ENCODE measurements around the gene MIA2. TPM values are rescaled to one million over a fixed set of nuclear protein-coding genes. Genes with fewer than 3 reads are reported as not detected.
"Not testable (repeated sequence)": the region's sequence is repeated elsewhere in the genome, so short reads cannot be mapped to it uniquely, and the experiment has no call there.

Gene MIA2
- total RNA-seq, 1 experiment from 2014 or later, result 43.9 TPM

- Histone ChIP-seq H3K4me3 (no peak overlapping the region), H3K4me1 (replicated peaks; ENCODE audit: insufficient read depth) (no peaks in the 10 kb centered on the region), H3K27ac (no peak overlapping the region), H3K27me3 (ENCODE audit: insufficient read depth, low read depth) (no peaks in the 10 kb centered on the region), H3K9me2 (ENCODE audit: insufficient read depth) (no peaks in the 10 kb centered on the region), H3K79me2 (ENCODE audit: low read depth) (no peaks in the 10 kb centered on the region), H3K9me3 (ENCODE audit: insufficient read depth, low read depth) (no peaks in the 10 kb centered on the region), H3K4me2 (no peak overlapping the region), H3F3A (ENCODE audit: insufficient read depth, low read depth) (peaks cover 41% of the 10 kb centered on the region), H2AFZ (no peak overlapping the region), H3K36me3 (ENCODE audit: low read depth) (peaks cover 9% of the 10 kb centered on the region; the same call in 1 of the 2 replicates), H4K20me1 (ENCODE audit: insufficient read depth) (no peaks in the 10 kb centered on the region)
- intact Hi-C loops (cut with micrococcal nuclease; ENCODE audit: unreplicated experiment), result no loop called here
- no peak for DNase-seq
- BruUV-seq (replicated peaks), result no TSS peak
- ChIA-PET CTCF (no interaction called here), POLR2A (ENCODE audit: unreplicated experiment) (no interaction called here)
- TF ChIP-seq CTCF (conservative IDR thresholded peaks at IDR 0.05), result no peak
- TF ChIP-seq EZH2 (IDR thresholded peaks at IDR 0.05; ENCODE audit: low read depth), result no peak
These were observed 46.7 kb upstream of the MIA2 start for GRCh38 chr14:39186941-39187525.

- Histone ChIP-seq H3K79me2 (ENCODE audit: low read depth) (no peaks in the 10 kb centered on the region), H3K36me3 (ENCODE audit: low read depth) (no peaks in the 10 kb centered on the region), H3K9me3 (ENCODE audit: insufficient read depth, low read depth) (no peaks in the 10 kb centered on the region), H4K20me1 (ENCODE audit: insufficient read depth) (no peaks in the 10 kb centered on the region), H3K27me3 (ENCODE audit: insufficient read depth, low read depth) (no peaks in the 10 kb centered on the region), H3K9me2 (ENCODE audit: insufficient read depth) (no peaks in the 10 kb centered on the region), H2AFZ (peak overlapping the region; percentile 56; the same call in 1 of the 2 replicates), H3K4me1 (replicated peaks; ENCODE audit: insufficient read depth) (peaks cover 31% of the 10 kb centered on the region), H3K27ac (peak overlapping the region; percentile 93), H3K4me3 (peak overlapping the region; percentile 16; the same call in 1 of the 2 replicates), H3K4me2 (peak overlapping the region; percentile 74), H3F3A (ENCODE audit: insufficient read depth, low read depth) (peaks cover 17% of the 10 kb centered on the region)
- no TSS peak for BruUV-seq (replicated peaks)
- CTCF ChIA-PET, result no interaction called here
- intact Hi-C loops (cut with micrococcal nuclease; ENCODE audit: unreplicated experiment), result no loop called here
- DNase-seq, result peak; percentile 75 to 79
- TF ChIP-seq EZH2 (IDR thresholded peaks at IDR 0.05; ENCODE audit: low read depth), result no peak
- TF ChIP-seq CTCF (conservative IDR thresholded peaks at IDR 0.05), result no peak
- POLR2A ChIA-PET (ENCODE audit: unreplicated experiment), result interaction anchor here (0.6 to 0.9 kb wide), 4 partner anchors 34 to 1608 kb away, joined by 3 to 6 read pairs (median 4); partner anchors contain the start of gene TRAPPC6B
These were observed 29.8 kb upstream of the MIA2 start for GRCh38 chr14:39203659-39204606.

- H2AFZ ChIP-seq; H3K27ac ChIP-seq; CTCF ChIA-PET; H3K9me3 ChIP-seq (ENCODE audit: insufficient read depth, low read depth); H3K4me2 ChIP-seq; H4K20me1 ChIP-seq (ENCODE audit: insufficient read depth); BruUV-seq (replicated peaks); H3K9me2 ChIP-seq (ENCODE audit: insufficient read depth); POLR2A ChIA-PET (ENCODE audit: unreplicated experiment); DNase-seq; H3K4me3 ChIP-seq; H3K79me2 ChIP-seq (ENCODE audit: low read depth); intact Hi-C loops (cut with micrococcal nuclease; ENCODE audit: unreplicated experiment); H3K27me3 ChIP-seq (ENCODE audit: insufficient read depth, low read depth); H3K36me3 ChIP-seq (ENCODE audit: low read depth): not testable (repeated sequence)
- peaks cover 28% of the 10 kb centered on the region for H3K4me1 ChIP-seq (replicated peaks; ENCODE audit: insufficient read depth)
- H3F3A ChIP-seq (ENCODE audit: insufficient read depth, low read depth), result peaks cover 13% of the 10 kb centered on the region
These were observed 26.3 kb upstream of the MIA2 start for GRCh38 chr14:39207430-39207829.
